ENCODE results near the gene EMC10.
"Not testable (repeated sequence)": the region's sequence is repeated elsewhere in the genome, so short reads cannot be mapped to it uniquely, and the experiment has no call there.

Gene EMC10

DNA sequence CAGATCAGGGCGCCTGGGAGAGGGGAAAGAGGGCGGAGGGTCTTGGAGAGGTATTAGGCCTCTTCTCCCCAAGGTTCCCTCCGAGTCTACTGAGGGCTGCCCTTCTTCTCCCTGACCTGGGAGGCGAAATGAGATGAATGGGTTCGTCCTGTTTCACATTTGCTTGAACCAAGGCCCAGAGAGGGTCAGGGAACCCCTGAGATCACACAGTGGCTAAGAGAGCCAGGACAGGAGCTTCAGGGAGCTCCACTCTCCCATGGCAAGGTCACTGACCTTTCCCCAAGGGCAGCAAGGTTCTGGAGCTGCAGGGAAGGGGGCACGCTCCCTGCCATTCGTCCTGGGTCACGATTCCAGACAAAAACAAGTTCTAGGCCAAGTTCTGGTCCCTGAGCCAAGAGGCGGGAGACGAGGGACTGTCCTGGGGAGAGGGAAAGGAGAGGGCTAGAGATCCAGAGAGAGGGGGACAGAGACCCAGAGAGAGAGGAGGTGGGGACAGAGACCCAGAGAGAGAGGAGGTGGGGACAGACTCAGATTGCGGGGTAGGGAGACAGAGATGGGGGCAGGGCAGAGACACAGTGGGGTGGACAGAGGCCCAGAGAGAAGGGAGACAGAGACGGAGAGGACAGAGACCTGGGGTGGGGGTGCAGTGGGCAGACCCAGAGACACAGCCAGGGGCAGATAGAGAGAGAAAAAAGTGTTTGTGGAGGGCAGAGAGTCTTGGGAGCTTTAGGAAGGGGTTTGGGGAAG lies 36.9 kb downstream of the EMC10 start:
- no peak for DNase-seq (ENCODE audit: low read depth in 2 of 2, low spot score in 1 of 2)

DNA sequence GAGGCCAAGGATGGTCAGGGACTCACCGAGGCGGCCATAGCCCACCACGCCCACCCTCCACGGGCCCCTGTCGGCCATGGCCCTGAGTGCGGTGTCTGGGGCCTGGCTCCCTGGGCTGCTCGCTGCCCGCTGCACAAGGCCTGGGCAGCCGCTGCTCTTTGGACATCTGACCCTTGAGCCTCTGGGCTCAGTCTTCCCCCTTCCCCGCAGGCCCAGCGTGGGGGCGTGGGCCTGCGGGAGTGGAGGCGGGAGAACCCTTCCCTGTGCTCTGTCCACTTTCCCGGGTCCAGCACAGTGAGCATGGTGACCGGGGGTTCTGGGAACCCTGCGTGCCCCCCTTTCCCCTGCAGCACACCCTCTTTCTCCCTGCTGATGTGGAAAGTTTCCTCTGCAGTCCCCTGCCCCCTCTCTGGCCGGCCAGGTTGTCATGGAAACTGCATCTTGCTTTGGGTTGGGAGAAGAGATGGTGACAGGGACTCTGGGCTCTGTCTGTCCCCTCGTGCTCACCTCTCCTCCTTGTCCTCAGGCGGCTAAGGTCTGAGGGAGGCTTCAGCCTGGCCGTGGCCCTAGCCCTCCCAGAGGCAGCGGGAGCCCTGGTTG lies 37.5 kb downstream of the EMC10 start, which contains the start of gene ASPDH:
Gene ASPDH (minus strand): TSS at position 168 of the 600 bp plus-strand sequence. CDS start 90 bp downstream, at position 78.
- DNase-seq (ENCODE audit: low read depth in 2 of 2, low spot score in 1 of 2) = no peak

DNA sequence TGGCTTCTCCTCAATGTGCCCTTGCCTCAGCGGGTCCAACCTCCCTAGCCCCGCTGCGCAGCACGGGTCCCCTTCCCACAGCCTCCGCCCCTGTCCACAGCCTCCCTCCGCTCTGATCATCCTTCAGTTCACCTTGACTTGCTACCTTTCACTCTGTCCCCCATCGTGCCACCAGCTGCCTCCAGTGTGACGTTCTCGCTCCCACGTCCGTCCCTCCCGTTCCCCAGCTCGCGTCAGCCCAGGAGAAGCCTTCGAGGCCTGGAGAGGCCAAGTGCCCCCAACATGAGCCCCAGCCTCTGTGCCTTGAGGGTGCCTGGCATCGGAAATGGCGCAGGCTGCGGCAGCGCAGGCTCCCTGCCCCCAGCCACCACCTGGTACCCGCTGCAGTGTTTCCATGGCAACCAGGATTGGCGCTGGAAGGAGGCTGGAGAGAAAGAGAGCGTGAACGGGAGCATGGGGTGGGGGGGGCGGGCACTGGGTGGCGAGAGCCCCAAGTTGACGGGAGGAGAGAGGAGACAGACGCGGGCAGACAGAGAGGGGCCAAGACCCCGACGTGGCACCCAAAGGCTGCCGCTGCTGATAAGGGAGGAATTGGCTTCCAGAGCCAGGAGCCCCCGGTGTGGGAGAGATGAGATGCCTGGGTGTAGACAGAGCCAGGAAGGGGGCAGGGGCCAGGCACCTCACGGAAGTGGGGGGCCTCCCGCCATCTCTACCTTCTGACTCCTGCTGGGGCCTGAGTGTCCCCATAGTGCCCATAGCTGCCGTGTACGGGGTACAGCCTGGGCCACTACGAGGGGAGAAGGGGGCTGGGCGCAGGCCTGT lies 38.2 kb downstream of the EMC10 start:
- DNase-seq (ENCODE audit: low read depth in 2 of 2, low spot score in 1 of 2) = no peak

GRCh38 chr19:50515168-50515561 lies 38.9 kb downstream of the EMC10 start:
- no peak for DNase-seq (ENCODE audit: low read depth in 2 of 2, low spot score in 1 of 2)

- DNase-seq (ENCODE audit: low read depth in 2 of 2, low spot score in 1 of 2) = no peak
Observed at GRCh38 chr19:50516456-50516855, 40.1 kb downstream of the EMC10 start.

- no peak for DNase-seq (ENCODE audit: low read depth in 2 of 2, low spot score in 1 of 2)
Observed at GRCh38 chr19:50516964-50517703, 40.8 kb downstream of the EMC10 start.

DNA sequence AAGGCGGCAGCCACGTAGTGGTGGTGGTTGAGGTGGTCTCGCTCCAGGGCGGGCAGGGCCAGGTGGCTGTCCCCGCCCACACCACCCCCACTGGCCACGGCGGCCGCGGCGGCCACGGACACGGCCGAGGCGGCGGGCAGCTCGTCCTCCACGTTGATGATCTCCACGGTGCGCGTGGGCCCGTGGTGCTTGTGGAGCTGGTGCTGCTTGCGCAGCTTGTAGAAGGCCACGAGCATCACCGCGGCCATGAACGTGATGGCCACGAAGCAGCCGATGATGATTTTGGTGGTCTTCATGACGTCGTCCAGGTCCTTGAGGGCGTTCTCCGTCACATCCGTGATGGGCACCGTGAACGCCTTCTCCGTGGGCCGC lies 41.4 kb downstream of the EMC10 start:
- no peak for DNase-seq (ENCODE audit: low read depth in 2 of 2, low spot score in 1 of 2)

DNA sequence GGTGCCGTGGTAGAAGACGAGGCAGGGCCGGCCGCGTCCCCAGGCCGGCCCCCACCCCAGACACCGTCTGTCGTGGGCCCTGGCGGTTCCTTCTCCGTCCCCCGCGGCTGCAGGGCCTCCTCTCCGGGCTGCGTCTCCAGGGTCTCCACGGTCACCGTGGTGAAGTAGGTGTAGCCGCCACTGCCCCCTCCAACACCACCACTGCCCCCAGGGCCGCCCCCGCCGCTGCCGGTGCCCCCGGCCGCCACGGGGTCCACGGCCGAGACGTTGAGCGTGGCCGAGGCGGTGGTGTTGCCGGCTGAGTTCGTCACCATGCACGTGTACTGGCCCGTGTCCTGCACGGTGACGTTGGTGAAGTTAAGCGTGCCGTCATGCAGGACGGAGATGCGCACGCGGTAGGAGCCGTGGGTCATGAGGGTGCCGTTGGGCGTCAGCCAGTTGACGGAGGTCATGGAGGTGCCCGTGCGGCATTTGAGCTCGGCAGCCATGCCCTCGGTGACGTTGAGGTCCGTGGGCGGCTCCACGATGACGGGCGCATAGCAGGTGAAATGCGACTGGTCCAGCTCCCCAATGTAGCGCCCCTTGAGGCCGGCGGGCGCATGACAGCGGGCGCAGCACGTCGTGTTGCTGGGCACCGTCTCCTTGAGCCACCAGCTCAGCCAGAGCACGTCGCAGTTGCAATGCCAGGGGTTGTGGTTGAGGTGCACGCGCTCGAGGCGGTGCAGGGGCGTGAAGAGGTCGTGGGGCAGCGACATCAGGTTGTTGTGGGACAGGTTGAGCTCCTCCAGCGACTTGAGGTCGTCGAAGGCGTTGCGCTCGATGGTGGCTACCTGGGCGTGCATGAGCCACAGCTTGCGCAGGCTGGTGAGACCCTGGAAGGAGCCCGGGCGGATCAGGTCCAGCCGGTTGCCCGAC lies 42.0 kb downstream of the EMC10 start:
- no peak for DNase-seq (ENCODE audit: low read depth in 2 of 2, low spot score in 1 of 2)

GRCh38 chr19:50519006-50519575 lies 42.8 kb downstream of the EMC10 start:
- DNase-seq (ENCODE audit: low read depth in 2 of 2, low spot score in 1 of 2) = no peak

GRCh38 chr19:50520822-50521465 lies 44.6 kb downstream of the EMC10 start:
- DNase-seq (ENCODE audit: low read depth in 2 of 2, low spot score in 1 of 2) = no peak

- DNase-seq (ENCODE audit: low read depth in 2 of 2, low spot score in 1 of 2) = no peak
Observed at GRCh38 chr19:50522881-50523280, 46.6 kb downstream of the EMC10 start.

- not testable (repeated sequence) for DNase-seq (ENCODE audit: low read depth in 2 of 2, low spot score in 1 of 2)
Observed at GRCh38 chr19:50528052-50528451, 51.7 kb downstream of the EMC10 start.

DNA sequence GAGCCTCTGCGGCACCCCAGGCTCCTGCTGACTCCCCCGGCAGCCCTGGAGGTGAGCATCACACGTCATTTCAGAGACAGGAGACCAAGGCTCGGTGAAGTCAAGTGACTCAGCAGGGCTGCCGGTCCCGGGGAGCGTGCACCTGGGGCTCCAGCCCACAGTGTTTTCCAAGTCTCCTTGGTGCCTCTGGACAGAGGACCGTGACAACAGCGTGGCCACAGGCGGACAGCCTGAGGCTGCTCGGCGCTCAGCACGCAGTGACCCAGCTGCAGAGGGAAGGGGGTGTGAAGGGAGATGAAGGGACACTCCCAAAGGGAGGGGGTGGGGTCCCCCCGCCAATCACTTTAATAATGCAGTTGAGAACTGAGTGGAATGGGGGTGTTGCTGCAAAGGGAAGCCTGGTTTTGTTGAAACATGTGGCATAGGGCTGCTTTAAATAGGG lies 54.9 kb downstream of the EMC10 start:
- DNase-seq (ENCODE audit: low read depth in 2 of 2, low spot score in 1 of 2) = no peak

DNA sequence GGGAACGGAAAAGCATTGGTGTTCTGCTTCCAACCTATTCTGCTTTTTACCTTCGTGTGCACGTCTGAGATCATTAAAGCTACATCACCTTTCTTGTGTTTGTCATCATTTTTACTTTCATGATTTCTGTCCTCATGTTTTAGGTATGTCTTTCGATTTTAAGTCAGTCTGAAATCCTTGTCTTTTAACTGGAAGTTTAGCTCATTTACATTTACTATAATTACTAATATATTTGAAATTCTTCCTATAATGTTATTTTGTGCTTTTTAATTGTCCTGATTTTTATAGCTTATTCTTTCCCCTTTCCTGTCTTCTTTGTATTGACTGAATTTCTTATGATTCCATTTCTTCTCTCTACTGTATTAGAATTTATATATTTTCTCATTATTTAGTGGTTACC lies 56.6 kb downstream of the EMC10 start:
- no peak for DNase-seq (ENCODE audit: low read depth in 2 of 2, low spot score in 1 of 2)

DNA sequence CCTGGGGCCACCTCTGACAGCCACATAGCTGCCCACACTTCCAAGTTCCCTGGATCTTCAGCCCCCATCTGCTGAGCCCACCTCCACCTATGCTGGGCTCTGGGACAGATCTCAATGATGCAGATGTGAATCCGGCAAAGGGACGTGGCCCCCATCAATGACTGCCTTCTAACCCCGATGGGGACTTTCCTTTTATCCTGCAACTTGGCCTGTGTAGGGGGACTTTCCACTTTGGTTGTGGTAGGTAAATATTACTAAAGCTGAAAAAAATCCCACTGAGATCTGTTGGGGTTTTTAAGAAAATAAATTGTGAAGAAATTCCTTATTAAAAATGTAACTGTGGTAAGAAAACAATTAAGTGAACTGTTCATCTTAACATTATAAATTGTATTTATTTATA lies 58.2 kb downstream of the EMC10 start:
- no peak for DNase-seq (ENCODE audit: low read depth in 2 of 2, low spot score in 1 of 2)

GRCh38 chr19:50535672-50536187 lies 59.4 kb downstream of the EMC10 start:
- DNase-seq (ENCODE audit: low read depth in 2 of 2, low spot score in 1 of 2) = no peak

GRCh38 chr19:50536662-50537305 lies 60.5 kb downstream of the EMC10 start:
- no peak for DNase-seq (ENCODE audit: low read depth in 2 of 2, low spot score in 1 of 2)

GRCh38 chr19:50537306-50537685 lies 61.0 kb downstream of the EMC10 start:
- DNase-seq (ENCODE audit: low read depth in 2 of 2, low spot score in 1 of 2) = no peak

DNA sequence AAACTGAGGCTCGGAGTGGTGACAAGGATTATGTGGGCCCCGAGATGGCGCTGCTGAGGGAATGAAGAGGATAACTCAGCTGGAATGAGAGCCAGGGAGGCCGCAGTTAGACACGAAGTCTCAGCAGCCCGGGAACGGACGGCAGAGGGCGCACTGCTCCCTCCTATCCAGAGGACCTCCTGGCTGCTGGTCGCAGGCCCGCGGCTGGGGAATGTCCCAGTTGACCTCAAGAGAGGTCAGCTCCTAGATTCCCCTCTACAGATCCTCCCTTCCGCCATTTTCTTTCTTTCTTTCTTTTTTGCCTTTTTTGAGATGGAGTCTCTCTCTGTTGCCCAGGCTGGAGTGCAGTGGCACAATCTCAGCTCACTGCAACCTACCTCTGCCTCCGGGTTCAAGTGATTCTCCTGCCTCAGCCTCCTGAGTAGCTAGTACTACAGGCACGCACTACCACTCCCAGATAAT lies 61.5 kb downstream of the EMC10 start:
- peak in 1 of 2 donors; percentile 43 for DNase-seq (ENCODE audit: low read depth in 2 of 2, low spot score in 1 of 2)

All from stimulated activated CD8-positive, alpha-beta memory T cell treated with anti-CD3 and anti-CD28 coated beads, Interleukin-4, amount 100 ng/mL, for 4 hours (primary cell).